Measurements from ENCODE around the gene KNSTRN. TPM values are rescaled to one million over a fixed set of nuclear protein-coding genes. Genes with fewer than 3 reads are reported as not detected.

Gene KNSTRN
- total and polyA plus RNA-seq, 8 donors, result 2.2 to 8.4 (median 3.5) TPM

GRCh38 chr15:40338921-40339620 lies 43.5 kb upstream of the KNSTRN start:
- no peaks in the 10 kb centered on the region for H3K9me3 ChIP-seq
- H3K27me3 ChIP-seq, result no peaks in the 10 kb centered on the region
- peak; percentile 25 to 66 (median 62) for ATAC-seq
- H3K4me3 ChIP-seq, result peak overlapping the region in 2 of 4 donors; percentile 27 to 35
- H3K4me1 ChIP-seq, result peaks cover 0 to 24% (median 4%) of the 10 kb centered on the region in 3 donors
- peak in 5 of 6 donors; percentile 55 to 87 (median 77) for DNase-seq
- no peaks in the 10 kb centered on the region for H3K36me3 ChIP-seq
- TF ChIP-seq CTCF (IDR thresholded peaks at IDR 0.05), result no peak
- H3K27ac ChIP-seq, result peak overlapping the region; percentile 72 to 87 (median 82)
- 57 to 63% methylated on average over 11 of the region's 11 CpGs for WGBS, 2 donors
- FAIRE-seq, result no peak
- intact Hi-C loops (cut with DNase I), result loop anchor here in 1 of 3 donors (5.0 kb wide), 1 partner anchor 57 kb away; the partner anchor contains the start of gene ANKRD63

DNA sequence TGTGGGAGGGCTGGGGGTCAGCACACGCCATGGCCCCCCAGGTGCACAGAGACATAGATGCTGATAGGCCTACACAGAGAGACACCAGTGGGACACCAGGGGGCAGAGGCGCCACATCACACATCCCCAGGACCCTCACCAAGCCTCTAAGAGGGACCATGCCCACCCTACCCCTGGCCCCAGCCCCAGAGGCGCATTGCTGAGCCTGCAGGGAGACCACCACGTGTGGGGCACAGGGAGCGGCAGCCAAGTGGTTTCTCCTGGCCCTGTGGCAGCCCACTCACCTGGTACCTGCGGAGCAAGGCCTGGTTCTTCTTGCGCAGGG lies 42.9 kb upstream of the KNSTRN start:
- H3K4me3 ChIP-seq, result peak overlapping the region in 2 of 4 donors; percentile 27 to 35
- 72 to 74% methylated on average over 6 to 7 of the region's 7 CpGs for whole genome bisulfite sequencing, 2 donors
- H3K27me3 ChIP-seq, result no peaks in the 10 kb centered on the region
- no peak for TF ChIP-seq CTCF (IDR thresholded peaks at IDR 0.05)
- no peaks in the 10 kb centered on the region for H3K9me3 ChIP-seq
- ATAC-seq (no peak), DNase-seq (no peak), FAIRE-seq (no peak)
- intact Hi-C loops (cut with DNase I), result loop anchor here in 1 of 3 donors (5.0 kb wide), 1 partner anchor 57 kb away; the partner anchor contains the start of gene ANKRD63
- H3K4me1 ChIP-seq, result peaks cover 0 to 21% (median 4%) of the 10 kb centered on the region in 3 donors
- H3K27ac ChIP-seq, result peak overlapping the region; percentile 72 to 87 (median 82)
- H3K36me3 ChIP-seq, result no peaks in the 10 kb centered on the region

DNA sequence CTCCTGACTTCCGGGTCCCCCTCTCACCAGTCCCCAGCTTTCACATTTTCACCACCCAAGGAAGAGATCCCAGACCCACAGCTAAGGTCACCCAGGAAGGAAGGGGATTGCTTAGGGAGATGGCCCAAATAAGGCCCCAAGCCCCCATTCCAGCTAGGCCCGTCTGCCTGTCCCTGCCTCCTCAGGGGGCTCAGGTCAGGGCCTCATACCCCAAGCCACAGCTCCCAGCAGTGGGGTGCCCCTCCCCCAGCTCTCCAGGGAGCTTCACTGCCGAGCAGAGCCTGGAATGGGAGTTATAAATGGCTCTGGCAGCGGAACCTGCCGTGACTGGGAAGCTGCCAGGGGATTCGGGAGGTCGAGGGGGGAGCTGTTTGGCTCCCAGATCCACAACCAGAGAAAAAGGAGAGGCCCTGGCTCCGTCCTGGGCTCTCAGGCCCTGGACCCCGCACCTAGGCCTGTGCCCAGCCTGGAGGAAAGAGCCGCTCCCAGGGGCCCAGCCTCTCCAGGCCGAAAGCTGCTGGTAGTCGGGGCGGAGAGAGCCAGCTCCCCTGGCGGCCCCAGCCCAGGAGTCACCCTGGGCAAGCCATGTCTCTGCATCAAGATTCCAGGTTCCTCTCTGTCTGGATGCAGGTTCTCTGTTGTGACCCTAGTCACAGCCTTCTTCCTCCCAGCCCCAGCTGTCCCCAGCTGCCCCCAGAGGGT lies 42.3 kb upstream of the KNSTRN start:
- 54 to 62% methylated on average over 14 of the region's 14 CpGs for WGBS, 2 donors
- TF ChIP-seq CTCF (IDR thresholded peaks at IDR 0.05), result no peak
- intact Hi-C loops (cut with DNase I), result loop anchor here in 1 of 3 donors (10.0 kb wide), 2 partner anchors 55 to 85 kb away; partner anchors contain the start of gene ANKRD63
- Histone ChIP-seq H3K36me3 (no peaks in the 10 kb centered on the region), H3K4me3 (peak overlapping the region in 2 of 4 donors; percentile 27 to 35), H3K4me1 (peaks cover 0 to 14% (median 4%) of the 10 kb centered on the region in 3 donors), H3K9me3 (no peaks in the 10 kb centered on the region), H3K27me3 (no peaks in the 10 kb centered on the region), H3K27ac (peak overlapping the region; percentile 72 to 87 (median 82))
- DNase-seq (peak in 5 of 6 donors; percentile 41 to 85 (median 72)), FAIRE-seq (no peak), ATAC-seq (peak; percentile 33 to 54 (median 45))

GRCh38 chr15:40340740-40341400 lies 41.7 kb upstream of the KNSTRN start, which contains the start of gene CCDC9B:
Gene CCDC9B (minus strand): TSS chr15:40340939. CDS start chr15:40340819, 120 bp downstream.
- Histone ChIP-seq H3K27ac (peak within 1 kb of the TSS; percentile 72 to 87 (median 82)), H3K9me3 (no peaks in the 10 kb centered on the region), H3K36me3 (no peaks in the 10 kb centered on the region), H3K4me3 (peak within 1 kb of the TSS in 2 of 4 donors; percentile 27 to 35), H3K4me1 (peaks cover 0 to 13% (median 4%) of the 10 kb centered on the region in 3 donors), H3K27me3 (no peaks in the 10 kb centered on the region)
- DNase-seq, result peak; percentile 75 to 93 (median 82)
- ATAC-seq, result peak; percentile 57 to 83 (median 73)
- FAIRE-seq, result no peak
- intact Hi-C loops (cut with DNase I), result loop anchor here in 1 of 3 donors (10.0 kb wide), 2 partner anchors 56 to 84 kb away; partner anchors contain the start of gene ANKRD63
- TF ChIP-seq CTCF (IDR thresholded peaks at IDR 0.05), result no peak
- WGBS, 2 donors, result 31 to 40% methylated on average over 17 of the region's 17 CpGs
